WTC11 (cell line): Measurements from ENCODE around the gene RFESD.

ENCODE experiments used
- ATF1 ChIP-seq: sonication (generic); formaldehyde crosslinking; IDR thresholded peaks from 2 replicates; pipeline ENCODE4 v1.8.1; 2023; ENCODE audit warnings: mild to moderate bottlenecking, moderate library complexity, missing genetic modification reagents
- FOXP1 ChIP-seq: sonication (generic); formaldehyde crosslinking; IDR thresholded peaks from 2 replicates; pipeline ENCODE4 v1.8.0; 2022; ENCODE audit warnings: missing genetic modification reagents, mild to moderate bottlenecking, moderate library complexity, borderline replicate concordance
- NFYB ChIP-seq: sonication (generic); formaldehyde crosslinking; conservative IDR thresholded peaks from 2 replicates; pipeline ENCODE4 v1.8.0; 2022; ENCODE audit warnings: low read depth, missing genetic modification reagents
- NR2C2 ChIP-seq: sonication (generic); formaldehyde crosslinking; IDR thresholded peaks from 2 replicates; pipeline ENCODE4 v1.8.0; 2022; ENCODE audit warnings: mild to moderate bottlenecking, missing genetic modification reagents
- TP53 ChIP-seq: sonication (generic); formaldehyde crosslinking; IDR thresholded peaks from 2 replicates; pipeline ENCODE4 v1.8.1; 2023; ENCODE audit warnings: mild to moderate bottlenecking, missing genetic modification reagents
- ZNF138 ChIP-seq: sonication (generic); formaldehyde crosslinking; conservative IDR thresholded peaks from 2 replicates; pipeline ENCODE4 v1.8.1; 2022; ENCODE audit warnings: mild to moderate bottlenecking, moderate library complexity, missing genetic modification reagents
- ZNF232 ChIP-seq: sonication (generic); formaldehyde crosslinking; IDR thresholded peaks from 2 replicates; pipeline ENCODE4 v1.8.0; 2022; ENCODE audit warnings: mild to moderate bottlenecking, missing genetic modification reagents
- TF ChIP-seq, protein P1 (sequence below): sonication (generic); formaldehyde crosslinking; conservative IDR thresholded peaks from 2 replicates; pipeline ENCODE4 v1.8.1; 2023; ENCODE audit warnings: mild to moderate bottlenecking, low read depth, missing genetic modification reagents, moderate library complexity
- TF ChIP-seq, protein P2 (sequence below): fragments of 200-600 bp; IDR thresholded peaks from 2 replicates; pipeline ENCODE4 v1.8.0; 2022; ENCODE audit warnings: antibody characterized with exemption
- TF ChIP-seq, protein P3 (sequence below): sonication (generic); formaldehyde crosslinking; IDR thresholded peaks from 2 replicates; pipeline ENCODE4 v1.8.0; 2022; ENCODE audit warnings: mild to moderate bottlenecking, missing genetic modification reagents
- TF ChIP-seq, protein P4 (sequence below): sonication (generic); formaldehyde crosslinking; IDR thresholded peaks from 2 replicates; pipeline ENCODE4 v1.8.1; 2023; ENCODE audit warnings: mild to moderate bottlenecking, missing genetic modification reagents
- TF ChIP-seq, protein P5 (sequence below): fragments of 250-450 bp; sonication (Bioruptor Pico); IDR thresholded peaks from 2 replicates; pipeline ENCODE4 v1.9.0; 2021; ENCODE audit warnings: mild to moderate bottlenecking

DNA sequence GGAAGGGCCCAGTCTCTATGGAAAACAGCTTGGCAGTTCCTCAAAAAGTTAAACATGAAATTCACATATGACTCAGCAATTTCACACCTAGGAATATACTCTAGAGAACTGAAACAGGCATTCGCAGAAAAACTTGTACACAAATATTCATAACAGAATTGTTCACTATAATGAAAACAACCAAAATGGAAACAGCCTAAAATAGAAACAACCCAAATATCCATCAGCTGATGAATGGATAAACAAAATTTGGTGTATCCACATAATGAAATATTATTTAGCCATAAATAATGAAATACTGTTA lies 31.5 kb upstream of the RFESD start:
- TF ChIP-seq, protein P1, sequence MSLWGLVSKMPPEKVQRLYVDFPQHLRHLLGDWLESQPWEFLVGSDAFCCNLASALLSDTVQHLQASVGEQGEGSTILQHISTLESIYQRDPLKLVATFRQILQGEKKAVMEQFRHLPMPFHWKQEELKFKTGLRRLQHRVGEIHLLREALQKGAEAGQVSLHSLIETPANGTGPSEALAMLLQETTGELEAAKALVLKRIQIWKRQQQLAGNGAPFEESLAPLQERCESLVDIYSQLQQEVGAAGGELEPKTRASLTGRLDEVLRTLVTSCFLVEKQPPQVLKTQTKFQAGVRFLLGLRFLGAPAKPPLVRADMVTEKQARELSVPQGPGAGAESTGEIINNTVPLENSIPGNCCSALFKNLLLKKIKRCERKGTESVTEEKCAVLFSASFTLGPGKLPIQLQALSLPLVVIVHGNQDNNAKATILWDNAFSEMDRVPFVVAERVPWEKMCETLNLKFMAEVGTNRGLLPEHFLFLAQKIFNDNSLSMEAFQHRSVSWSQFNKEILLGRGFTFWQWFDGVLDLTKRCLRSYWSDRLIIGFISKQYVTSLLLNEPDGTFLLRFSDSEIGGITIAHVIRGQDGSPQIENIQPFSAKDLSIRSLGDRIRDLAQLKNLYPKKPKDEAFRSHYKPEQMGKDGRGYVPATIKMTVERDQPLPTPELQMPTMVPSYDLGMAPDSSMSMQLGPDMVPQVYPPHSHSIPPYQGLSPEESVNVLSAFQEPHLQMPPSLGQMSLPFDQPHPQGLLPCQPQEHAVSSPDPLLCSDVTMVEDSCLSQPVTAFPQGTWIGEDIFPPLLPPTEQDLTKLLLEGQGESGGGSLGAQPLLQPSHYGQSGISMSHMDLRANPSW (CRISPR knock-in tag), result no peak
- TF ChIP-seq TP53 (CRISPR knock-in tag) (no peak), FOXP1 (CRISPR knock-in tag) (no peak), ZNF232 (no peak), NFYB (CRISPR knock-in tag) (no peak), NR2C2 (no peak), ATF1 (CRISPR knock-in tag) (no peak), ZNF138 (CRISPR knock-in tag) (no peak)
- TF ChIP-seq, protein P2, sequence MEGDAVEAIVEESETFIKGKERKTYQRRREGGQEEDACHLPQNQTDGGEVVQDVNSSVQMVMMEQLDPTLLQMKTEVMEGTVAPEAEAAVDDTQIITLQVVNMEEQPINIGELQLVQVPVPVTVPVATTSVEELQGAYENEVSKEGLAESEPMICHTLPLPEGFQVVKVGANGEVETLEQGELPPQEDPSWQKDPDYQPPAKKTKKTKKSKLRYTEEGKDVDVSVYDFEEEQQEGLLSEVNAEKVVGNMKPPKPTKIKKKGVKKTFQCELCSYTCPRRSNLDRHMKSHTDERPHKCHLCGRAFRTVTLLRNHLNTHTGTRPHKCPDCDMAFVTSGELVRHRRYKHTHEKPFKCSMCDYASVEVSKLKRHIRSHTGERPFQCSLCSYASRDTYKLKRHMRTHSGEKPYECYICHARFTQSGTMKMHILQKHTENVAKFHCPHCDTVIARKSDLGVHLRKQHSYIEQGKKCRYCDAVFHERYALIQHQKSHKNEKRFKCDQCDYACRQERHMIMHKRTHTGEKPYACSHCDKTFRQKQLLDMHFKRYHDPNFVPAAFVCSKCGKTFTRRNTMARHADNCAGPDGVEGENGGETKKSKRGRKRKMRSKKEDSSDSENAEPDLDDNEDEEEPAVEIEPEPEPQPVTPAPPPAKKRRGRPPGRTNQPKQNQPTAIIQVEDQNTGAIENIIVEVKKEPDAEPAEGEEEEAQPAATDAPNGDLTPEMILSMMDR, result no peak
- TF ChIP-seq, protein P3, sequence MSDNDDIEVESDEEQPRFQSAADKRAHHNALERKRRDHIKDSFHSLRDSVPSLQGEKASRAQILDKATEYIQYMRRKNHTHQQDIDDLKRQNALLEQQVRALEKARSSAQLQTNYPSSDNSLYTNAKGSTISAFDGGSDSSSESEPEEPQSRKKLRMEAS (CRISPR knock-in tag), result no peak
- TF ChIP-seq, protein P4, sequence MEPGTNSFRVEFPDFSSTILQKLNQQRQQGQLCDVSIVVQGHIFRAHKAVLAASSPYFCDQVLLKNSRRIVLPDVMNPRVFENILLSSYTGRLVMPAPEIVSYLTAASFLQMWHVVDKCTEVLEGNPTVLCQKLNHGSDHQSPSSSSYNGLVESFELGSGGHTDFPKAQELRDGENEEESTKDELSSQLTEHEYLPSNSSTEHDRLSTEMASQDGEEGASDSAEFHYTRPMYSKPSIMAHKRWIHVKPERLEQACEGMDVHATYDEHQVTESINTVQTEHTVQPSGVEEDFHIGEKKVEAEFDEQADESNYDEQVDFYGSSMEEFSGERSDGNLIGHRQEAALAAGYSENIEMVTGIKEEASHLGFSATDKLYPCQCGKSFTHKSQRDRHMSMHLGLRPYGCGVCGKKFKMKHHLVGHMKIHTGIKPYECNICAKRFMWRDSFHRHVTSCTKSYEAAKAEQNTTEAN (CRISPR knock-in tag), result no peak
- TF ChIP-seq, protein P5, sequence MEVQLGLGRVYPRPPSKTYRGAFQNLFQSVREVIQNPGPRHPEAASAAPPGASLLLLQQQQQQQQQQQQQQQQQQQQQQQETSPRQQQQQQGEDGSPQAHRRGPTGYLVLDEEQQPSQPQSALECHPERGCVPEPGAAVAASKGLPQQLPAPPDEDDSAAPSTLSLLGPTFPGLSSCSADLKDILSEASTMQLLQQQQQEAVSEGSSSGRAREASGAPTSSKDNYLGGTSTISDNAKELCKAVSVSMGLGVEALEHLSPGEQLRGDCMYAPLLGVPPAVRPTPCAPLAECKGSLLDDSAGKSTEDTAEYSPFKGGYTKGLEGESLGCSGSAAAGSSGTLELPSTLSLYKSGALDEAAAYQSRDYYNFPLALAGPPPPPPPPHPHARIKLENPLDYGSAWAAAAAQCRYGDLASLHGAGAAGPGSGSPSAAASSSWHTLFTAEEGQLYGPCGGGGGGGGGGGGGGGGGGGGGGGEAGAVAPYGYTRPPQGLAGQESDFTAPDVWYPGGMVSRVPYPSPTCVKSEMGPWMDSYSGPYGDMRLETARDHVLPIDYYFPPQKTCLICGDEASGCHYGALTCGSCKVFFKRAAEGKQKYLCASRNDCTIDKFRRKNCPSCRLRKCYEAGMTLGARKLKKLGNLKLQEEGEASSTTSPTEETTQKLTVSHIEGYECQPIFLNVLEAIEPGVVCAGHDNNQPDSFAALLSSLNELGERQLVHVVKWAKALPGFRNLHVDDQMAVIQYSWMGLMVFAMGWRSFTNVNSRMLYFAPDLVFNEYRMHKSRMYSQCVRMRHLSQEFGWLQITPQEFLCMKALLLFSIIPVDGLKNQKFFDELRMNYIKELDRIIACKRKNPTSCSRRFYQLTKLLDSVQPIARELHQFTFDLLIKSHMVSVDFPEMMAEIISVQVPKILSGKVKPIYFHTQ (CRISPR knock-in tag), result no peak
